H9 (cell line): ENCODE data around the gene APOL2. TPM values are rescaled to one million over a fixed set of nuclear protein-coding genes. Genes with fewer than 3 reads are reported as not detected.

Experiments used
- DNase-seq: peaks from one replicate; pipeline ENCODE4 v3.0.0-alpha.2; 2017
- H2AFZ ChIP-seq: one replicate; pipeline ENCODE4 v1.6.1; 2013; ENCODE audit warnings: mild to moderate bottlenecking, low read length, control low read depth, moderate library complexity
- H2AK5ac ChIP-seq: 2 replicates; pipeline ENCODE4 v1.6.1; 2013; ENCODE audit warnings: low read length, control low read depth, mixed read lengths; ENCODE audit not compliant: insufficient read length
- H2BK120ac ChIP-seq: one replicate; pipeline ENCODE4 v1.6.1; 2013; ENCODE audit warnings: low read depth, mild to moderate bottlenecking, low read length, control low read depth, inconsistent platforms; ENCODE audit not compliant: poor library complexity, severe bottlenecking
- H2BK12ac ChIP-seq: 2 replicates; pipeline ENCODE4 v1.6.1; 2013; ENCODE audit warnings: low read length, control low read depth, mixed read lengths, low read depth; ENCODE audit not compliant: insufficient read length
- H2BK15ac ChIP-seq: 2 replicates; pipeline ENCODE4 v1.6.1; 2013; ENCODE audit warnings: low read depth, low read length, control low read depth
- H2BK20ac ChIP-seq: one replicate; pipeline ENCODE4 v1.6.1; 2013; ENCODE audit warnings: low read depth, mild to moderate bottlenecking, low read length, control low read depth, inconsistent platforms; ENCODE audit not compliant: poor library complexity, severe bottlenecking
- H2BK5ac ChIP-seq: 2 replicates; pipeline ENCODE4 v1.6.1; 2013; ENCODE audit warnings: low read length, control low read depth, mixed read lengths; ENCODE audit not compliant: insufficient read length
- H3K14ac ChIP-seq: 2 replicates; pipeline ENCODE4 v1.6.1; 2013; ENCODE audit warnings: low read length, control low read depth; ENCODE audit not compliant: insufficient read depth
- H3K18ac ChIP-seq: 2 replicates; pipeline ENCODE4 v1.6.1; 2013; ENCODE audit warnings: low read depth, mild to moderate bottlenecking, mixed read lengths, low read length, control low read depth; ENCODE audit not compliant: insufficient read length
- H3K23ac ChIP-seq: 2 replicates; pipeline ENCODE4 v1.6.1; 2013; ENCODE audit warnings: low read length, control low read depth, mixed read lengths, low read depth; ENCODE audit not compliant: insufficient read length
- H3K23me2 ChIP-seq: 2 replicates; pipeline ENCODE4 v1.6.1; 2013; ENCODE audit warnings: low read depth, mild to moderate bottlenecking, mixed read lengths, low read length, control low read depth; ENCODE audit not compliant: insufficient read length, poor library complexity, severe bottlenecking
- H3K27ac ChIP-seq: 2 replicates; pipeline ENCODE4 v1.5.1; 2013; ENCODE audit warnings: low read length, control low read depth, mixed read lengths, low read depth; ENCODE audit not compliant: insufficient read length
- H3K27me3 ChIP-seq: 2 replicates; pipeline ENCODE4 v1.6.1; 2013; ENCODE audit warnings: low read length, control low read depth, inconsistent platforms; ENCODE audit not compliant: insufficient read depth
- H3K4ac ChIP-seq: 2 replicates; pipeline ENCODE4 v1.6.1; 2013; ENCODE audit warnings: low read depth, mild to moderate bottlenecking, control low read depth, inconsistent platforms, low read length, moderate library complexity
- H3K4me1 ChIP-seq: 2 replicates; pipeline ENCODE4 v1.6.1; 2013; ENCODE audit warnings: low read length, control low read depth, inconsistent platforms; ENCODE audit not compliant: insufficient read depth
- H3K4me2 ChIP-seq: 2 replicates; pipeline ENCODE4 v1.6.1; 2013; ENCODE audit warnings: low read length, control low read depth, mixed read lengths; ENCODE audit not compliant: insufficient read length, insufficient read depth
- H3K56ac ChIP-seq: 2 replicates; pipeline ENCODE4 v1.6.1; 2013; ENCODE audit warnings: low read depth, mild to moderate bottlenecking, mixed read lengths, low read length, control low read depth; ENCODE audit not compliant: insufficient read length
- H3K79me1 ChIP-seq: 2 replicates; pipeline ENCODE4 v1.6.1; 2013; ENCODE audit warnings: low read depth, mild to moderate bottlenecking, moderate library complexity, low read length, control low read depth, inconsistent platforms; ENCODE audit not compliant: insufficient read depth, poor library complexity, severe bottlenecking
- H3K79me2 ChIP-seq: 2 replicates; pipeline ENCODE4 v1.6.1; 2013; ENCODE audit warnings: low read length, control low read depth, inconsistent platforms; ENCODE audit not compliant: insufficient read depth
- H3K9ac ChIP-seq: 2 replicates; pipeline ENCODE4 v1.6.1; 2013; ENCODE audit warnings: low read length, control low read depth, mixed read lengths; ENCODE audit not compliant: insufficient read length; ENCODE audit errors: extremely low read depth
- H3K9me3 ChIP-seq: one replicate; pipeline ENCODE4 v1.6.1; 2013; ENCODE audit warnings: low read depth, low read length, inconsistent platforms; ENCODE audit not compliant: control insufficient read depth
- H3T11ph ChIP-seq: one replicate; pipeline ENCODE4 v1.6.1; 2013; ENCODE audit warnings: mild to moderate bottlenecking, low read length, control low read depth, inconsistent platforms
- H4K20me1 ChIP-seq: one replicate; pipeline ENCODE4 v1.6.1; 2013; ENCODE audit not compliant: control insufficient read depth, insufficient read length, insufficient read depth
- H4K5ac ChIP-seq: 2 replicates; pipeline ENCODE4 v1.6.1; 2013; ENCODE audit warnings: low read depth, mild to moderate bottlenecking, mixed read lengths, low read length, control low read depth; ENCODE audit not compliant: insufficient read length
- H4K8ac ChIP-seq: replicated peaks from 2 replicates; pipeline ENCODE4 v1.6.1; 2013; ENCODE audit warnings: low read length, control low read depth, mixed read lengths, low read depth; ENCODE audit not compliant: insufficient read length
- H4K91ac ChIP-seq: 2 replicates; pipeline ENCODE4 v1.6.1; 2013; ENCODE audit warnings: low read depth, mild to moderate bottlenecking, moderate library complexity, mixed read lengths, low read length, control low read depth; ENCODE audit not compliant: insufficient read length
- H3K27ac Mint-ChIP-seq, 3 experiments: 2 replicates in 2 of 3; 3 replicates in 1 of 3; pipeline ENCODE4 v1.8.0; 2020 to 2021; ENCODE audit warnings: mixed read lengths in 3 of 3, mild to moderate bottlenecking in 1 of 3, moderate library complexity in 1 of 3
- H3K27me3 Mint-ChIP-seq: 2 replicates; pipeline ENCODE4 v1.8.0; 2021; ENCODE audit warnings: low read depth, mild to moderate bottlenecking, moderate library complexity, mixed read lengths
- H3K36me3 Mint-ChIP-seq, 3 experiments: 2 replicates in 2 of 3; 3 replicates in 1 of 3; pipeline ENCODE4 v1.8.0; 2020 to 2021; ENCODE audit warnings: low read depth in 3 of 3, mixed read lengths in 3 of 3; ENCODE audit not compliant: insufficient read depth in 1 of 3
- H3K4me1 Mint-ChIP-seq, 2 experiments: 2 replicates each; pipeline ENCODE4 v1.8.0; 2020; ENCODE audit warnings: mixed read lengths in 2 of 2
- H3K4me3 Mint-ChIP-seq, 2 experiments: 2 replicates in 1 of 2; 3 replicates in 1 of 2; pipeline ENCODE4 v1.8.0; 2020 to 2021; ENCODE audit warnings: mild to moderate bottlenecking in 2 of 2, mixed read lengths in 2 of 2, moderate library complexity in 1 of 2
- H3K9me3 Mint-ChIP-seq, 2 experiments: 2 replicates in 1 of 2; 3 replicates in 1 of 2; pipeline ENCODE4 v1.8.0; 2020; ENCODE audit warnings: mild to moderate bottlenecking in 2 of 2, mixed read lengths in 2 of 2, moderate library complexity in 1 of 2
- WGBS: extraction: QIAGEN DNeasy Blood & Tissue Kit; methylation state at CpG from one replicate; pipeline ENCODE4 v1.1.7; 2013; ENCODE audit warnings: missing lambda C conversion rate, low lambda C conversion rate, mixed read lengths; ENCODE audit not compliant: insufficient read length; ENCODE audit errors: extremely low coverage; 5-methylcytosine and 5-hydroxymethylcytosine counted together
- microRNA-seq: library from miRNA; unstranded; fragments of <30 nt; microRNA quantifications from one replicate; pipeline ENCODE4, GENCODE V29; 2020; ENCODE audit warnings: borderline microRNAs expressed
- total RNA-seq: library from RNA; stranded (reverse); gene quantifications from 2 replicates; pipeline ENCODE4 v1.2.1, GENCODE V29; 2021
- TF ChIP-seq, protein P1 (sequence below): fragments of 200-600 bp; sonication (generic); conservative IDR thresholded peaks from 3 replicates; pipeline ENCODE4 v1.8.0; 2021; ENCODE audit warnings: antibody characterized with exemption, mild to moderate bottlenecking

The APOL2 gene
- total RNA-seq, 1 experiment from 2014 or later: 15.6 TPM

- Histone ChIP-seq H2BK15ac (no peak overlapping the region), H4K8ac (no peak overlapping the region), H3T11ph (no peak overlapping the region), H3K23me2 (no peaks in the 10 kb centered on the region), H2BK12ac (no peak overlapping the region), H3K79me1 (no peaks in the 10 kb centered on the region), H2BK120ac (no peak overlapping the region), H2BK20ac (no peak overlapping the region), H2AFZ (no peak overlapping the region), H3K56ac (no peak overlapping the region), H3K4me2 (no peak overlapping the region), H2AK5ac (no peak overlapping the region), H4K5ac (no peak overlapping the region), H4K20me1 (peaks cover 3% of the 10 kb centered on the region), H2BK5ac (no peak overlapping the region), H4K91ac (no peak overlapping the region), H3K27ac (no peak overlapping the region), H3K9me3 (no peaks in the 10 kb centered on the region), H3K23ac (no peak overlapping the region), H3K4ac (no peak overlapping the region), H3K4me1 (no peaks in the 10 kb centered on the region), H3K79me2 (no peaks in the 10 kb centered on the region), H3K18ac (no peak overlapping the region), H3K27me3 (no peaks in the 10 kb centered on the region), H3K9ac (no peak overlapping the region), H3K14ac (no peak overlapping the region)
- H3K36me3 Mint-ChIP-seq: no peaks in the 10 kb centered on the region
- no CpG with 5 or more reads among the region's 3 CpGs for WGBS
- H3K4me1 Mint-ChIP-seq: peaks cover 0 to 5% of the 10 kb centered on the region in 2 experiments; a peak in 3 of 4 replicates
- no peak for DNase-seq
- no peak overlapping the region for H3K4me3 Mint-ChIP-seq
- TF ChIP-seq, protein P1, sequence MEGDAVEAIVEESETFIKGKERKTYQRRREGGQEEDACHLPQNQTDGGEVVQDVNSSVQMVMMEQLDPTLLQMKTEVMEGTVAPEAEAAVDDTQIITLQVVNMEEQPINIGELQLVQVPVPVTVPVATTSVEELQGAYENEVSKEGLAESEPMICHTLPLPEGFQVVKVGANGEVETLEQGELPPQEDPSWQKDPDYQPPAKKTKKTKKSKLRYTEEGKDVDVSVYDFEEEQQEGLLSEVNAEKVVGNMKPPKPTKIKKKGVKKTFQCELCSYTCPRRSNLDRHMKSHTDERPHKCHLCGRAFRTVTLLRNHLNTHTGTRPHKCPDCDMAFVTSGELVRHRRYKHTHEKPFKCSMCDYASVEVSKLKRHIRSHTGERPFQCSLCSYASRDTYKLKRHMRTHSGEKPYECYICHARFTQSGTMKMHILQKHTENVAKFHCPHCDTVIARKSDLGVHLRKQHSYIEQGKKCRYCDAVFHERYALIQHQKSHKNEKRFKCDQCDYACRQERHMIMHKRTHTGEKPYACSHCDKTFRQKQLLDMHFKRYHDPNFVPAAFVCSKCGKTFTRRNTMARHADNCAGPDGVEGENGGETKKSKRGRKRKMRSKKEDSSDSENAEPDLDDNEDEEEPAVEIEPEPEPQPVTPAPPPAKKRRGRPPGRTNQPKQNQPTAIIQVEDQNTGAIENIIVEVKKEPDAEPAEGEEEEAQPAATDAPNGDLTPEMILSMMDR: no peak
- no peaks in the 10 kb centered on the region for H3K9me3 Mint-ChIP-seq
- H3K27ac Mint-ChIP-seq: no peak overlapping the region
- H3K27me3 Mint-ChIP-seq: no peaks in the 10 kb centered on the region
Measured at GRCh38 chr22:36177160-36177559, 62.2 kb downstream of the APOL2 start.

Small RNA genes within 50 kb of the gene (microRNA-seq; reads per million reads assigned to microRNA genes)
- not detected for gene MIR6819

Other genes starting within 250 kb of the APOL2 start
- gene RBFOX2, start 210.7 kb downstream of the APOL2 start, total RNA-seq: 82.3 and 84.7 TPM in 2 replicates
- gene APOL3, start 78.8 kb downstream of the APOL2 start, total RNA-seq: 0.13 TPM in 1 of 2 replicates, not detected in the other
- not detected in 2 replicates for gene APOL4, start 37.7 kb downstream of the APOL2 start, total RNA-seq
- gene APOL1, start 13.6 kb upstream of the APOL2 start, total RNA-seq: 0.13 TPM in 1 of 2 replicates, not detected in the other
- gene MYH9, start 148.4 kb upstream of the APOL2 start, total RNA-seq: 243 and 266 TPM in 2 replicates
- 58.6 and 59.2 TPM in 2 replicates for gene TXN2, start 242.1 kb upstream of the APOL2 start, total RNA-seq